Common myeloid progenitor, CD34-positive (primary cell): Measurements from ENCODE around the gene SLC26A11.

ENCODE experiments used
- CTCF ChIA-PET: fragments of 350-600 bp; sonication (Branson Sonifier 250); formaldehyde crosslinking; loops from one replicate; lab custom pipeline; 2021; ENCODE audit warnings: antibody characterized with exemption; lab: Charles Lee
- POLR2A ChIA-PET: fragments of 350-600 bp; sonication (Branson Sonifier 250); formaldehyde crosslinking; loops from one replicate; lab custom pipeline; 2021; ENCODE audit warnings: antibody characterized with exemption; lab: Charles Lee
- DNase-seq, 3 donors: peaks; one replicate each; pipeline versions ENCODE4 v3.0.0 to v3.0.0-alpha.2; 2013
- H3K27ac ChIP-seq, 2 experiments: 1 replicate in 1 of 2; 2 replicates in 1 of 2; pipeline ENCODE4 v1.7.0; 2013; ENCODE audit warnings: inconsistent platforms in 2 of 2, low read length in 2 of 2, mild to moderate bottlenecking in 2 of 2, low read depth in 1 of 2, moderate library complexity in 1 of 2; ENCODE audit not compliant: severe bottlenecking in 2 of 2, insufficient read depth in 1 of 2, poor library complexity in 1 of 2
- H3K27me3 ChIP-seq, 5 experiments: replicated peaks in 2 of 5; 1 replicate in 3 of 5; 2 replicates in 2 of 5; pipeline versions ENCODE4 v1.6.1 to v1.7.0; 2013; ENCODE audit warnings: low read length in 4 of 5, mild to moderate bottlenecking in 2 of 5, moderate library complexity in 2 of 5, inconsistent platforms in 1 of 5; ENCODE audit not compliant: insufficient read depth in 5 of 5, control insufficient read depth in 4 of 5
- H3K36me3 ChIP-seq, 4 experiments: 1 replicate in 2 of 4; 2 replicates in 2 of 4; pipeline versions ENCODE4 v1.6.1 to v1.7.0; 2013; ENCODE audit warnings: low read length in 3 of 4, control low read depth in 1 of 4, mild to moderate bottlenecking in 1 of 4; ENCODE audit not compliant: control insufficient read depth in 4 of 4, insufficient read depth in 4 of 4
- H3K4me1 ChIP-seq, 4 experiments: 1 replicate in 3 of 4; 2 replicates in 1 of 4; pipeline versions ENCODE4 v1.6.1 to v1.7.1; 2013; ENCODE audit warnings: low read length in 3 of 4, mild to moderate bottlenecking in 3 of 4, control low read depth in 1 of 4, inconsistent platforms in 1 of 4, moderate library complexity in 1 of 4; ENCODE audit not compliant: control insufficient read depth in 4 of 4, insufficient read depth in 4 of 4; ENCODE audit errors: control extremely low read depth in 1 of 4
- H3K4me3 ChIP-seq, 7 experiments: 1 replicate in 4 of 7; 2 replicates in 3 of 7; pipeline versions ENCODE4 v1.5.1 to v1.7.0; 2013; ENCODE audit warnings: mild to moderate bottlenecking in 7 of 7, low read length in 6 of 7, moderate library complexity in 6 of 7, inconsistent platforms in 2 of 7, low read depth in 2 of 7, control low read depth in 1 of 7; ENCODE audit not compliant: insufficient read depth in 4 of 7, control insufficient read depth in 1 of 7; ENCODE audit errors: extremely low read depth in 1 of 7
- H3K9me3 ChIP-seq, 5 experiments: 1 replicate in 4 of 5; 2 replicates in 1 of 5; pipeline versions ENCODE4 v1.6.1 to v1.7.1; 2013; ENCODE audit warnings: low read length in 4 of 5, mild to moderate bottlenecking in 2 of 5, inconsistent platforms in 1 of 5, low read depth in 1 of 5, moderate library complexity in 1 of 5; ENCODE audit not compliant: control insufficient read depth in 4 of 5, insufficient read depth in 2 of 5; ENCODE audit errors: control extremely low read depth in 1 of 5
- WGBS: methylation state at CpG from one replicate; pipeline ENCODE4 v1.1.5; 2013; ENCODE audit not compliant: insufficient coverage; 5-methylcytosine and 5-hydroxymethylcytosine counted together

The SLC26A11 gene

DNA sequence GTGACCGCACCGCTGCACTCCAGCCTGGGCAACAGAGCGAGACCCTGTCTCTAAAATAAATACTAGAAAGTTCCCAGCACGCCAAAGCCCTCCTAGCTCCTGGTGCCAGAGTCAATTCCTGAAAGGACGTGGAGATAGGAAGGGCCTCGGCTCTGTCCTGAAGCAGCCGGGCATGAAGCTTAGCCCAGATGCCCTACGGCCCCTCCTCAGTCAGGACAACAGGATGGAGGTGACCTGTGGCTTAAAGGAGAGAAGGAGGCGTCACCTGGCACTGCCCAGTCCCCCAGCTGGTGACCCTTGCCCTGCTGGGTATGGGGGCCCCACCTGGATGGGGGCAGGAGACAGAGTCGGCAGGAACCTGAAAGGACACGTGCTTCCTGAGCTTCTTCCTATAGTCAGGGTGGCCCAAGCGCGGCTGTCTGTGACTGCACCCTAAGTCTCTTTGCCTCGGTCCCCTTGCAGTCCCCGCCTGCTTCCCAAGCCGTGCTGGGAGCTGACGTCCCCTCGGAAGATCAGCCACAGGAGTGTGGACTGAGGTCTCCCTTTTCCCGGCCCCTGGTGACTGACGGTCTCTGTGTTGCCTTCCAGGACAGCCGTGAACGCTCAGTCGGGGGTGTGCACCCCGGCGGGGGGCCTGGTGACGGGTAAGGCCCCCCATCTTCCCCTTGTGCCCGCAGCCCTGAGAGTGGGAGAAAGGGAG is 25.5 kb downstream of the SLC26A11 start:
- 94% methylated on average over 17 of the region's 27 CpGs for WGBS
- POLR2A ChIA-PET = no interaction called here
- CTCF ChIA-PET = no interaction called here
- no peak overlapping the region for H3K27ac ChIP-seq
- no peaks in the 10 kb centered on the region for H3K36me3 ChIP-seq
- H3K9me3 ChIP-seq = no peaks in the 10 kb centered on the region
- H3K27me3 ChIP-seq = peaks cover 0 to 2% (median 0%) of the 10 kb centered on the region in 5 experiments
- H3K4me3 ChIP-seq = no peak overlapping the region
- no peak for DNase-seq
- no peaks in the 10 kb centered on the region for H3K4me1 ChIP-seq

- peaks cover 0 to 2% (median 0%) of the 10 kb centered on the region in 5 experiments for H3K27me3 ChIP-seq
- CTCF ChIA-PET = no interaction called here
- no peaks in the 10 kb centered on the region for H3K4me1 ChIP-seq
- WGBS = 93% methylated on average over 9 of the region's 19 CpGs
- no peaks in the 10 kb centered on the region for H3K9me3 ChIP-seq
- H3K27ac ChIP-seq = no peak overlapping the region
- DNase-seq = no peak
- no peak overlapping the region for H3K4me3 ChIP-seq
- no peaks in the 10 kb centered on the region for H3K36me3 ChIP-seq
- POLR2A ChIA-PET = no interaction called here
These were observed 26.0 kb downstream of the SLC26A11 start for GRCh38 chr17:80246266-80246681.

DNA sequence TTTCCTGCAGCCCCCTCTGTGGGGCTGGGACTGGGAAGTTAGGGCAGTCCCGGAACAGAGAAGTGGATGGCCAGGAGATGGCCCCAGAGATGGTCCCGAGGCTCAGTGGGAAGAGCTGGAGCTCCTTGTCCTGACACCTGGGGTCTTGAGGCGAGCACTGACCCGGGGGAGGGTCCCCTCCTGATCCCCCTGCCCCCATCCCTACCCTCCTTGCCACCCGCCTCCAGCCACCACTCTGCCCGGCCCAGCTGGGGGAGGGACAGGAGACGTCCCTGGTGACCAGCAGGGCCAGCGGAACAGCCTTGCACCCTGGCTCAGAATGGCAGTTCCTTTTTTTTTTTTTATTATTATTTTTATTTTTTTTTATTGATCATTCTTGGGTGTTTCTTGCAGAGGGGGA is 26.5 kb downstream of the SLC26A11 start:
- H3K27me3 ChIP-seq = peaks cover 0 to 2% (median 0%) of the 10 kb centered on the region in 5 experiments
- H3K27ac ChIP-seq = no peak overlapping the region
- H3K9me3 ChIP-seq = no peaks in the 10 kb centered on the region
- DNase-seq = no peak
- no peaks in the 10 kb centered on the region for H3K36me3 ChIP-seq
- WGBS = 92% methylated on average over 2 of the region's 8 CpGs
- no peak overlapping the region for H3K4me3 ChIP-seq
- H3K4me1 ChIP-seq = no peaks in the 10 kb centered on the region
- POLR2A ChIA-PET = no interaction called here
- CTCF ChIA-PET = interaction anchor here (1.5 kb wide), 1 partner anchor 8 kb away, joined by 5 read pairs; no protein-coding TSS in a partner anchor

DNA sequence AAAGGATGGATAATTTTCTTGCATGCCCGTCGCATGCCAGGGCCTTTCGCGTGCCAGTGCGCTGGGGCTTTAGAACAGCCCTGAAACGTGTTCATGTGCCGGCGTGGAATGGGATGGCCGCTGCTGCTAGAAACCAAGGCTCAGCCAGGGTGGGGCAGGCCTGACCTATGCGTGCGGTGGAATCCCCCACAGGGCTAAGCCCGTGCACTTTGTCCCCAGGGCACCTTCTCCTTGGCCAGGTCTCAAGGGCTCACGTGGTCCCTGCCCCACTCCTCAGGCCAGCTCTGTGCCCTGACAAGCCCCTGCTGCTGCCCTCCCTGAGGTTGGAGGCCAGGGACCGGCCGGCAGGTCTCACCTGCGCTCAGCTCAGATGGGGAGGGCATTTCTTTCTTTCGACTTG is 27.3 kb downstream of the SLC26A11 start:
- no peaks in the 10 kb centered on the region for H3K36me3 ChIP-seq
- POLR2A ChIA-PET = interaction anchor here (0.6 kb wide), 1 partner anchor 56 kb away, joined by 3 read pairs; no protein-coding TSS in a partner anchor
- WGBS = 97% methylated on average over 17 of the region's 17 CpGs

DNA sequence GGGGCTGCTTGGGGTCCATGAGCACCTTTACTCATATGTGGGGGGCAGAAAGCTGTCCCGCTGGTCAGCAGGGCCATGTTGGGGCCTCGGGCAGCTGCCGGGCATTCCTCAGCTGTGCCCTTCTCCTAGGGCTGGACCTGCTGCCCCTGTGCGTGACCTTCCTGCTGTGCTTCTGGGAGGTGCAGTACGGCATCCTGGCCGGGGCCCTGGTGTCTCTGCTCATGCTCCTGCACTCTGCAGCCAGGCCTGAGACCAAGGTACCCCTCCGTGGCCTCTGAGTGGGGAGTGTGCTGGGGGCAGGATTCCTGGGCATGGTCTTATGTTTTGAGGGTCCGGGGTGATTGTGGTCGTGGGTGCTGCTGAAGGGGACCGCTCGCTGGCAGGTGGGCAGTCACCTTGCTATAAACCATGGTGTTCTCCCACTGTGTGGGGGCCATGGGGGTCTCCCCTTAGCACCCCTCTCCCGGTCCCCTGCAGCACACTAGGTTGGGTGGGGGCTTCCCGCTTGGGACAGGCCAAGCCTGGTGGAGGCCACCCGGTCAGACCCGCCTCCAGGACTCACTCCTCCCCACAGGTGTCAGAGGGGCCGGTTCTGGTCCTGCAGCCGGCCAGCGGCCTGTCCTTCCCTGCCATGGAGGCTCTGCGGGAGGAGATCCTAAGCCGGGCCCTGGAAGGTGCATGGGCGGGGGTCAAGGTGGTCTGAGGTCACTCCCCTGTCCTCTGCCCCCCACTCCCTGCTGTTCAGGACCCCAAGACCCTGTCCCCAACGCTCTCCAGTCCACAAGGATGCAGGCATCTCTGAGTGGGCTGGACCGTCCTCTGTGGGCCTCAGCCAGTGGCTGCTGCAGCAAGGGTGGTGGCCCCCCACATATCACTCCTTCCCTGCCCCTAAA is 28.0 kb downstream of the SLC26A11 start:
- WGBS = 97% methylated on average over 18 of the region's 23 CpGs
- H3K36me3 ChIP-seq = no peaks in the 10 kb centered on the region
- H3K9me3 ChIP-seq = no peaks in the 10 kb centered on the region
- ChIA-PET CTCF (interaction anchor here (1.1 to 1.5 kb wide), 2 partner anchors 10 to 52 kb away, joined by 3 to 5 read pairs; no protein-coding TSS in a partner anchor), POLR2A (interaction anchor here (0.6 kb wide), 1 partner anchor 57 kb away, joined by 3 read pairs; no protein-coding TSS in a partner anchor)
- DNase-seq = no peak
- no peak overlapping the region for H3K4me3 ChIP-seq
- H3K4me1 ChIP-seq = peaks cover 0 to 6% (median 2%) of the 10 kb centered on the region in 4 experiments
- H3K27ac ChIP-seq = no peak overlapping the region
- H3K27me3 ChIP-seq = peaks cover 0 to 2% (median 0%) of the 10 kb centered on the region in 5 experiments

More for the DNA sequence above, 27.3 kb downstream of the SLC26A11 start:
- no peak overlapping the region for H3K4me3 ChIP-seq
- no peaks in the 10 kb centered on the region for H3K9me3 ChIP-seq
- H3K27ac ChIP-seq = no peak overlapping the region
- CTCF ChIA-PET = interaction anchor here (1.5 kb wide), 1 partner anchor 9 kb away, joined by 5 read pairs; no protein-coding TSS in a partner anchor
- H3K4me1 ChIP-seq = no peaks in the 10 kb centered on the region
- DNase-seq = no peak
- peaks cover 0 to 2% (median 0%) of the 10 kb centered on the region in 5 experiments for H3K27me3 ChIP-seq

DNA sequence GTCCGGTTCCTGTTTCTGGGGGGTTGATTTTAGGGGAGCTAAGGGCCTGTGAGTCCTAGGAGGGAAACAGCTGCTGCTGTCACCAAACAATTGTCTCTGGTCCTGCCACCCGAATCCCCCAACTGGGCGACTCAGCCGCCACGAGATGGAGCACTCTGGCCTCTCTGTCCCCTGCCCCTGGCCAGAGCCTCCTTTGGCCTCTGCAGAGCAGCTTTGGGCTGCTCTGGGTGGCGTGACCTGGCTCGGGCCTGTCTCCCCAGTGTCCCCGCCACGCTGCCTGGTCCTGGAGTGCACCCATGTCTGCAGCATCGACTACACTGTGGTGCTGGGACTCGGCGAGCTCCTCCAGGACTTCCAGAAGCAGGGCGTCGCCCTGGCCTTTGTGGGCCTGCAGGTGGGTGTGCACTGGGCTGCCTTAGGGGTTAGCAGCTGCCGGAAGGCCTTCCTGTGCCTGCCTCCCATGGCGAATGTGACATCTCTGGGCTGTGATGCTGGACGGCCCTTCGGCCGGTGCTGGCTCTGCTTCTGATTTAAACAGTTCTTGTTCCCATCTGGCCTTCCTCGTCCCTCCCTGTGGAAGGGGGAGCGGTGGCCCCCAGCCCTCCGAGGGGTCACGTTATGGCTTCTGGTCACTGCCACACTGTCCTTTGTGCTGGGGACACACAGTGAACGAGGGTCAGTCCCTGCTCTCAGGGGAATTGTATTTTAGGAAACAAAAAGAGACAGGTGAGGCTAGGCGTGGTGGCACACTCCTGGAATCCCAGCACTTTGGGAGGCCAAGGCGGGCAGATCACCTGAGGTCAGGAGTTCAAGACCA is 28.9 kb downstream of the SLC26A11 start:
- H3K36me3 ChIP-seq = no peaks in the 10 kb centered on the region
- 92% methylated on average over 24 of the region's 26 CpGs for WGBS
- H3K4me3 ChIP-seq = no peak overlapping the region
- H3K27ac ChIP-seq = no peak overlapping the region
- POLR2A ChIA-PET = no interaction called here
- peaks cover 0 to 14% (median 8%) of the 10 kb centered on the region in 4 experiments for H3K4me1 ChIP-seq
- no peak for DNase-seq
- CTCF ChIA-PET = interaction anchor here (1.1 kb wide), 1 partner anchor 53 kb away, joined by 3 read pairs; no protein-coding TSS in a partner anchor
- H3K9me3 ChIP-seq = no peaks in the 10 kb centered on the region
- H3K27me3 ChIP-seq = peaks cover 0 to 2% (median 0%) of the 10 kb centered on the region in 5 experiments
